HCT116 (cell line): ENCODE data around the gene PGBD5. TPM values are rescaled to one million over a fixed set of nuclear protein-coding genes. Genes with fewer than 3 reads are reported as not detected.

Experiments used
- ATAC-seq: fragments of 200-7000 bp; cut with Tn5 transposase; 2 replicates; pipeline ENCODE4 v1.9.1; 2020; ENCODE audit warnings: mild to moderate bottlenecking, moderate library complexity
- BruUV-seq: library from RNA; stranded (reverse); fragments of 400-500 nt; replicated peaks from 2 replicates; lab custom pipeline; 2021; lab: Mats Ljungman, UMichigan
- CTCF ChIA-PET: fragments of 300-600 bp; sonication (Branson Sonifier 250); formaldehyde crosslinking; loops from one replicate; lab custom pipeline; 2021; ENCODE audit warnings: antibody characterized with exemption; lab: Charles Lee
- POLR2A ChIA-PET: fragments of 300-600, 350-600 bp; sonication (Branson Sonifier 250); formaldehyde crosslinking; loops from one replicate; lab custom pipeline; 2021; ENCODE audit warnings: antibody characterized with exemption; lab: Charles Lee
- RAD21 ChIA-PET, 2 experiments: fragments of 300-600 bp; sonication (Branson Sonifier 250); formaldehyde crosslinking; loops; one replicate each; lab custom pipeline; 2023; ENCODE audit warnings: low total read pairs in 2 of 2; ENCODE audit not compliant: uncharacterized antibody in 2 of 2, unreplicated experiment in 2 of 2, low non-redundant PET in 1 of 2; lab: Charles Lee
- DNase-seq: peaks from one replicate; pipeline ENCODE4 v3.0.0-alpha.2; 2010; ENCODE audit warnings: low read depth, low spot score
- H2AFZ ChIP-seq: fragments of 200-600 bp; shearing (Covaris generic), sonication (generic); 2 replicates; pipeline ENCODE4 v1.6.1; 2017; ENCODE audit warnings: low read depth, mixed run types, mixed read lengths, antibody characterized with exemption, low read length; ENCODE audit not compliant: poor library complexity, severe bottlenecking
- H3K27ac ChIP-seq: 2 replicates; pipeline ENCODE4 v1.5.1; 2012; ENCODE audit warnings: low read depth, low read length
- H3K27me3 ChIP-seq: fragments of 200-600 bp; sonication (generic); 2 replicates; pipeline ENCODE4 v1.6.1; 2016; ENCODE audit warnings: mixed run types, low read length, mixed read lengths; ENCODE audit not compliant: insufficient read depth
- H3K36me3 ChIP-seq, 2 experiments: fragments of 200-500 bp in 1 of 2; fragments of 200-600 bp in 1 of 2; sonication (Bioruptor generic) in 1 of 2; sonication (generic) in 1 of 2; 2 replicates each; pipeline versions ENCODE4 v1.5.1 to v1.6.1; 2014 to 2016; ENCODE audit warnings: low read length in 2 of 2, inconsistent platforms in 1 of 2, mixed read lengths in 1 of 2, mixed run types in 1 of 2; ENCODE audit not compliant: insufficient read depth in 2 of 2, control insufficient read depth in 1 of 2
- H3K4me1 ChIP-seq, 2 experiments: fragments of 200-600 bp in 1 of 2; sonication (generic) in 1 of 2; 2 replicates each; pipeline versions ENCODE4 v1.5.1 to v1.6.1; 2012 to 2017; ENCODE audit warnings: low read length in 2 of 2, inconsistent platforms in 1 of 2, mild to moderate bottlenecking in 1 of 2, mixed read lengths in 1 of 2, mixed run types in 1 of 2, moderate library complexity in 1 of 2; ENCODE audit not compliant: insufficient read depth in 2 of 2, control insufficient read depth in 1 of 2
- H3K4me2 ChIP-seq: fragments of 200-600 bp; sonication (generic); 2 replicates; pipeline ENCODE4 v1.6.1; 2017; ENCODE audit warnings: mixed run types, low read length, mixed read lengths
- H3K4me3 ChIP-seq, 2 experiments: fragments of 200-600 bp in 1 of 2; sonication (generic) in 1 of 2; replicated peaks in 1 of 2; 2 replicates each; pipeline ENCODE4 v1.5.1; 2011 to 2016; ENCODE audit warnings: low read length in 2 of 2, control low read depth in 1 of 2, low read depth in 1 of 2, mild to moderate bottlenecking in 1 of 2, mixed read lengths in 1 of 2, mixed run types in 1 of 2
- H3K79me2 ChIP-seq: fragments of 200-600 bp; sonication (generic); 2 replicates; pipeline ENCODE4 v1.6.1; 2017; ENCODE audit warnings: mild to moderate bottlenecking, mixed run types, low read length, moderate library complexity, mixed read lengths; ENCODE audit not compliant: insufficient read depth
- H3K9ac ChIP-seq: fragments of 200-600 bp; sonication (generic); 2 replicates; pipeline ENCODE4 v1.6.1; 2016; ENCODE audit warnings: low read length, mixed read lengths
- H3K9me2 ChIP-seq: fragments of 200-600 bp; sonication (generic), shearing (Covaris generic); 2 replicates; pipeline ENCODE4 v1.6.1; 2017; ENCODE audit warnings: mixed run types, mild to moderate bottlenecking, moderate library complexity; ENCODE audit not compliant: insufficient read depth
- H3K9me3 ChIP-seq, 2 experiments: fragments of 200-500 bp in 1 of 2; fragments of 200-600 bp in 1 of 2; sonication (Bioruptor generic) in 1 of 2; sonication (generic) in 1 of 2; 2 replicates each; pipeline ENCODE4 v1.6.1; 2014 to 2017; ENCODE audit warnings: low read length in 2 of 2, mixed read lengths in 2 of 2, inconsistent platforms in 1 of 2, low read depth in 1 of 2, mild to moderate bottlenecking in 1 of 2, mixed run types in 1 of 2, moderate library complexity in 1 of 2; ENCODE audit not compliant: control insufficient read depth in 1 of 2, insufficient read depth in 1 of 2
- H4K20me1 ChIP-seq: fragments of 200-600 bp; sonication (generic), shearing (Covaris generic); 2 replicates; pipeline ENCODE4 v1.6.1; 2017; ENCODE audit warnings: mixed run types, mild to moderate bottlenecking, moderate library complexity; ENCODE audit not compliant: insufficient read depth
- CEBPB ChIP-seq: IDR thresholded peaks from 2 replicates; pipeline ENCODE4 v1.6.1; 2012; ENCODE audit warnings: low read depth
- CTCF ChIP-seq, 3 experiments: fragments of 200-600 bp in 1 of 3; sonication (generic) in 1 of 3; IDR thresholded peaks in 2 of 3; conservative IDR thresholded peaks in 1 of 3; 2 replicates each; pipeline ENCODE4 v1.5.1; 2012 to 2017; ENCODE audit warnings: low read depth in 2 of 3, low read length in 2 of 3, antibody characterized with exemption in 1 of 3, borderline replicate concordance in 1 of 3, control low read depth in 1 of 3, mild to moderate bottlenecking in 1 of 3, mixed read lengths in 1 of 3, mixed run types in 1 of 3, moderate library complexity in 1 of 3; ENCODE audit not compliant: insufficient read depth in 1 of 3
- EGR1 ChIP-seq: IDR thresholded peaks from 2 replicates; pipeline ENCODE4 v1.6.1; 2012; ENCODE audit warnings: low read depth
- FOSL1 ChIP-seq: IDR thresholded peaks from 2 replicates; pipeline ENCODE4 v1.6.1; 2012; ENCODE audit warnings: low read depth
- SIN3A ChIP-seq: IDR thresholded peaks from 2 replicates; pipeline ENCODE4 v1.6.1; 2012; ENCODE audit warnings: low read depth
- TCF7L2 ChIP-seq: IDR thresholded peaks from 2 replicates; pipeline ENCODE4 v1.7.0; 2011; ENCODE audit warnings: borderline replicate concordance, inconsistent platforms; ENCODE audit not compliant: insufficient read depth, insufficient read length; ENCODE audit errors: extremely low read depth
- YY1 ChIP-seq: IDR thresholded peaks from 2 replicates; pipeline ENCODE4 v1.6.1; 2011; ENCODE audit warnings: low read length, low read depth, moderate library complexity, mild to moderate bottlenecking; ENCODE audit not compliant: insufficient replicate concordance; ENCODE audit errors: extremely low read depth
- ZFX ChIP-seq: fragments of 450-650 bp; IDR thresholded peaks from 2 replicates; pipeline ENCODE4 v1.6.1; 2017
- ZNF274 ChIP-seq: fragments of 200-500 bp; sonication (Bioruptor generic); IDR thresholded peaks from 2 replicates; pipeline ENCODE4 v1.6.1; 2014; ENCODE audit warnings: mild to moderate bottlenecking, low read depth, low read length, inconsistent platforms
- intact Hi-C: fragments of 100-400 bp; cut with micrococcal nuclease; formaldehyde crosslinking; loops from 2 replicates; pipeline ENCODE4 v1.10.0; 2022
- total RNA-seq: library from RNA; stranded (reverse); gene quantifications from one replicate; pipeline ENCODE4 v1.2.1, GENCODE V29; 2021; ENCODE audit not compliant: unreplicated experiment

Gene PGBD5
- total RNA-seq, 1 experiment from 2014 or later, result 0.27 TPM

DNA sequence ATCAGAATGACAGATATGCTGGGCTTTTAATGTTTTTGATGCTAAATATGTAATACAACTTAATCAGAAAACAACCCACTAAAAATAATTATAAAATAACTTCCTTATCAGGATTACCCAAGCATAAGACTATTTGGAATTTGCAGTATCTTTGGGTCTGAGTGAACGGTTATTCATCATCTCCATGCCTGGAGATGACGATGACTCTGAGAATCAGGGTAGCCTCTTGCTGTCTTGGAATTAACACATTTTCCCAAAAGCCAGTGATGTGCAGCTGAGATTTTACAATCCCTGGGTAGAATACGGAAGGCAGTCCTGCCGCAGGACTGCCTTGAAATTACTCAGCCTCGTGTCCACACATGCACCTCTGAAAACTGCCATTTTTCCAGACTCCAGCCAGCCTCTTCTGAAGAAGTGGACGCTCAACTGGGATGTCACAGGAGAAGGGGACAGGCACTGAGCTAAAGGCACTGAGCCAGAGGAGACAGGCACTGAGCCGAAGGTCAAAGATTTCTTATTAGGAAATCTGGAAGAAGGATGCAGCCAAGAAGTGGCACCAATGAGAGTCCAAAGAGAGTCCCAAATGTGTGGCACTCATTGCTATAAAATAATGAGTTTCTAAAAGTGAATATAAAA is 85.5 kb downstream of the PGBD5 start:
- H3K9me2 ChIP-seq, result no peaks in the 10 kb centered on the region
- ATAC-seq (no peak), DNase-seq (no peak)
- H3K9me3 ChIP-seq, result no peaks in the 10 kb centered on the region
- CTCF ChIA-PET, result no interaction called here
- BruUV-seq, result no TSS peak
- H3K36me3 ChIP-seq, result no peaks in the 10 kb centered on the region
- H3K9ac ChIP-seq, result no peak overlapping the region
- H3K79me2 ChIP-seq, result no peaks in the 10 kb centered on the region
- H3K4me1 ChIP-seq, result no peaks in the 10 kb centered on the region
- TF ChIP-seq EGR1 (no peak), SIN3A (no peak), ZFX (no peak), ZNF274 (no peak), CEBPB (no peak)
- no peaks in the 10 kb centered on the region; the same call in 1 of the 2 replicates for H3K27me3 ChIP-seq
- no peak overlapping the region for H3K4me3 ChIP-seq
- POLR2A ChIA-PET, result no interaction called here
- H3K27ac ChIP-seq, result no peak overlapping the region
- intact Hi-C loops, result no loop called here
- no peak overlapping the region for H3K4me2 ChIP-seq
- H4K20me1 ChIP-seq, result no peaks in the 10 kb centered on the region
- no peak overlapping the region for H2AFZ ChIP-seq
- RAD21 ChIA-PET, result no interaction called here

- intact Hi-C loops, result no loop called here
- POLR2A ChIA-PET, result no interaction called here
- H3K79me2 ChIP-seq, result no peaks in the 10 kb centered on the region
These were observed 87.1 kb downstream of the PGBD5 start for GRCh38 chr1:230339033-230339432.

More at GRCh38 chr1:230339033-230339432, 87.1 kb downstream of the PGBD5 start:
- Histone ChIP-seq H3K4me1 (no peaks in the 10 kb centered on the region), H3K9ac (no peak overlapping the region), H2AFZ (no peak overlapping the region), H3K36me3 (no peaks in the 10 kb centered on the region), H3K27ac (no peak overlapping the region), H3K9me2 (no peaks in the 10 kb centered on the region), H3K27me3 (no peaks in the 10 kb centered on the region; the same call in 1 of the 2 replicates), H3K9me3 (no peaks in the 10 kb centered on the region), H4K20me1 (no peaks in the 10 kb centered on the region), H3K4me3 (no peak overlapping the region), H3K4me2 (no peak overlapping the region)
- CTCF ChIA-PET, result no interaction called here
- TF ChIP-seq EGR1 (no peak), CTCF (IDR thresholded peaks at IDR 0.05 in 2 of 3, conservative IDR thresholded peaks at IDR 0.05 in 1 of 3; ENCODE audit: borderline replicate concordance in 1 of 3, insufficient read depth in 1 of 3, low read depth in 2 of 3, low read length in 2 of 3) (no peak), CEBPB (no peak), FOSL1 (no peak), YY1 (no peak), TCF7L2 (no peak)
- ATAC-seq (no peak), DNase-seq (no peak)
- RAD21 ChIA-PET, result no interaction called here
- BruUV-seq, result no TSS peak
